K562 (cell line): Measurements from ENCODE around the gene PTPRR.

Experiments used
- GTF2F1 ChIP-seq: IDR thresholded peaks from 2 replicates; pipeline ENCODE4 v1.6.1; 2011; ENCODE audit warnings: low read depth, low read length, improper control_type of control experiment
- POLR2A ChIP-seq: fragments of 450-650 bp; conservative IDR thresholded peaks from 2 replicates; pipeline ENCODE4 v1.6.1; 2016
- SMAD1 ChIP-seq: fragments of 150-350 bp; IDR thresholded peaks from 2 replicates; pipeline ENCODE4 v1.6.1; 2014; ENCODE audit warnings: low read length, low read depth; ENCODE audit not compliant: partially characterized antibody
- TEAD4 ChIP-seq, 2 experiments: sonication (generic) in 1 of 2; formaldehyde crosslinking in 1 of 2; IDR thresholded peaks; 2 replicates each; pipeline versions ENCODE4 v1.6.1 to v1.8.0; 2012 to 2022; ENCODE audit warnings: borderline replicate concordance in 1 of 2, inconsistent platforms in 1 of 2, low read length in 1 of 2, mild to moderate bottlenecking in 1 of 2, missing genetic modification reagents in 1 of 2
- ZNF23 ChIP-seq: fragments of 250-450 bp; sonication (Bioruptor Pico); IDR thresholded peaks from 2 replicates; pipeline ENCODE4 v1.4.0; 2020; ENCODE audit warnings: mild to moderate bottlenecking
- TF ChIP-seq, protein P1 (sequence below): sonication (generic); formaldehyde crosslinking; IDR thresholded peaks from 2 replicates; pipeline ENCODE4 v1.8.0; 2022; ENCODE audit warnings: missing genetic modification reagents, mild to moderate bottlenecking, borderline replicate concordance

GRCh38 chr12:70880744-70881143, 39.8 kb downstream of the PTPRR start:
- TF ChIP-seq TEAD4 (IDR thresholded peaks at IDR 0.05; ENCODE audit: low read length) (no peak), TEAD4 (CRISPR knock-in tag; IDR thresholded peaks at IDR 0.05; ENCODE audit: borderline replicate concordance) (no peak), ZNF23 (CRISPR knock-in tag) (no peak), GTF2F1 (no peak), SMAD1 (no peak), POLR2A (no peak)
- TF ChIP-seq, protein P1, sequence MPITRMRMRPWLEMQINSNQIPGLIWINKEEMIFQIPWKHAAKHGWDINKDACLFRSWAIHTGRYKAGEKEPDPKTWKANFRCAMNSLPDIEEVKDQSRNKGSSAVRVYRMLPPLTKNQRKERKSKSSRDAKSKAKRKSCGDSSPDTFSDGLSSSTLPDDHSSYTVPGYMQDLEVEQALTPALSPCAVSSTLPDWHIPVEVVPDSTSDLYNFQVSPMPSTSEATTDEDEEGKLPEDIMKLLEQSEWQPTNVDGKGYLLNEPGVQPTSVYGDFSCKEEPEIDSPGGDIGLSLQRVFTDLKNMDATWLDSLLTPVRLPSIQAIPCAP (CRISPR knock-in tag), result no peak
